H1 (cell line): ENCODE results near the gene CCDC192.

Experiments
- ATF2 ChIP-seq: IDR thresholded peaks from 2 replicates; pipeline ENCODE4 v1.6.1; 2012; ENCODE audit warnings: low read length, inconsistent platforms
- EGR1 ChIP-seq: IDR thresholded peaks from 2 replicates; pipeline ENCODE4 v1.6.1; 2011; ENCODE audit warnings: low read depth, low read length, borderline replicate concordance
- EZH2 ChIP-seq: fragments of 200-600 bp; sonication (generic); IDR thresholded peaks from 2 replicates; pipeline ENCODE4 v1.7.1; 2012; ENCODE audit warnings: low read depth, mild to moderate bottlenecking, moderate library complexity, low read length, inconsistent platforms; ENCODE audit not compliant: severe bottlenecking
- JUN ChIP-seq: IDR thresholded peaks from 2 replicates; pipeline ENCODE4 v1.6.1; 2011; ENCODE audit warnings: low read depth, mild to moderate bottlenecking, improper control_type of control experiment, low read length
- POLR2A ChIP-seq, 2 experiments: IDR thresholded peaks; 1 replicate in 1 of 2; 2 replicates in 1 of 2; pipeline ENCODE4 v1.6.1; 2011; ENCODE audit warnings: low read depth in 2 of 2, low read length in 2 of 2, mild to moderate bottlenecking in 2 of 2; ENCODE audit errors: control extremely low read depth in 1 of 2
- POLR2AphosphoS5 ChIP-seq: IDR thresholded peaks from 2 replicates; pipeline ENCODE4 v1.6.1; 2011; ENCODE audit warnings: low read depth, low read length
- RAD21 ChIP-seq, 2 experiments: IDR thresholded peaks in 1 of 2; conservative IDR thresholded peaks in 1 of 2; 2 replicates each; pipeline ENCODE4 v1.6.1; 2011; ENCODE audit warnings: low read depth in 2 of 2, low read length in 2 of 2, improper control_type of control experiment in 1 of 2, inconsistent platforms in 1 of 2, mild to moderate bottlenecking in 1 of 2, moderate library complexity in 1 of 2
- SUZ12 ChIP-seq: fragments of 200-600 bp; sonication (generic); IDR thresholded peaks from 2 replicates; pipeline ENCODE4 v1.6.1; 2012; ENCODE audit warnings: mild to moderate bottlenecking, inconsistent platforms, low read length, moderate library complexity, mixed read lengths
- TCF12 ChIP-seq: IDR thresholded peaks from 2 replicates; pipeline ENCODE4 v1.6.1; 2011; ENCODE audit warnings: low read depth, mild to moderate bottlenecking, low read length
- USF2 ChIP-seq: IDR thresholded peaks from 2 replicates; pipeline ENCODE4 v1.6.1; 2011; ENCODE audit warnings: low read length, improper control_type of control experiment
- TF ChIP-seq, protein P1 (sequence below): IDR thresholded peaks from 2 replicates; pipeline ENCODE4 v1.6.1; 2011; ENCODE audit warnings: low read depth, mild to moderate bottlenecking, low read length; ENCODE audit not compliant: insufficient read depth
- TF ChIP-seq, protein P2 (sequence below), 3 experiments: IDR thresholded peaks; 1 replicate in 2 of 3; 2 replicates in 1 of 3; pipeline versions ENCODE4 v1.5.1 to v1.6.1; 2011; ENCODE audit warnings: low read length in 3 of 3, mild to moderate bottlenecking in 3 of 3, inconsistent platforms in 2 of 3, low read depth in 1 of 3, moderate library complexity in 1 of 3; ENCODE audit not compliant: insufficient read depth in 1 of 3; ENCODE audit errors: control extremely low read depth in 1 of 3

- TF ChIP-seq, protein P1, sequence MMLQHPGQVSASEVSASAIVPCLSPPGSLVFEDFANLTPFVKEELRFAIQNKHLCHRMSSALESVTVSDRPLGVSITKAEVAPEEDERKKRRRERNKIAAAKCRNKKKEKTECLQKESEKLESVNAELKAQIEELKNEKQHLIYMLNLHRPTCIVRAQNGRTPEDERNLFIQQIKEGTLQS, result no peak
- TF ChIP-seq TCF12 (no peak), POLR2A (IDR thresholded peaks at IDR 0.05; ENCODE audit: control extremely low read depth in 1 of 2, low read depth in 2 of 2, low read length in 2 of 2) (no peak), ATF2 (no peak), JUN (no peak), RAD21 (IDR thresholded peaks at IDR 0.05 in 1 of 2, conservative IDR thresholded peaks at IDR 0.05 in 1 of 2; ENCODE audit: low read depth in 2 of 2, low read length in 2 of 2) (no peak), POLR2AphosphoS5 (no peak), USF2 (no peak), EGR1 (no peak), EZH2 (no peak), SUZ12 (no peak)
- TF ChIP-seq, protein P2, sequence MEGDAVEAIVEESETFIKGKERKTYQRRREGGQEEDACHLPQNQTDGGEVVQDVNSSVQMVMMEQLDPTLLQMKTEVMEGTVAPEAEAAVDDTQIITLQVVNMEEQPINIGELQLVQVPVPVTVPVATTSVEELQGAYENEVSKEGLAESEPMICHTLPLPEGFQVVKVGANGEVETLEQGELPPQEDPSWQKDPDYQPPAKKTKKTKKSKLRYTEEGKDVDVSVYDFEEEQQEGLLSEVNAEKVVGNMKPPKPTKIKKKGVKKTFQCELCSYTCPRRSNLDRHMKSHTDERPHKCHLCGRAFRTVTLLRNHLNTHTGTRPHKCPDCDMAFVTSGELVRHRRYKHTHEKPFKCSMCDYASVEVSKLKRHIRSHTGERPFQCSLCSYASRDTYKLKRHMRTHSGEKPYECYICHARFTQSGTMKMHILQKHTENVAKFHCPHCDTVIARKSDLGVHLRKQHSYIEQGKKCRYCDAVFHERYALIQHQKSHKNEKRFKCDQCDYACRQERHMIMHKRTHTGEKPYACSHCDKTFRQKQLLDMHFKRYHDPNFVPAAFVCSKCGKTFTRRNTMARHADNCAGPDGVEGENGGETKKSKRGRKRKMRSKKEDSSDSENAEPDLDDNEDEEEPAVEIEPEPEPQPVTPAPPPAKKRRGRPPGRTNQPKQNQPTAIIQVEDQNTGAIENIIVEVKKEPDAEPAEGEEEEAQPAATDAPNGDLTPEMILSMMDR (IDR thresholded peaks at IDR 0.05; ENCODE audit: control extremely low read depth in 1 of 3, insufficient read depth in 1 of 3, low read depth in 1 of 3, low read length in 3 of 3), result no peak
Observed at GRCh38 chr5:127931396-127931795, 228.2 kb downstream of the CCDC192 start.
